HG02885 (cell line): ENCODE data around the gene CUBN.

ENCODE experiments used
- ATAC-seq: cut with Tn5 transposase; IDR thresholded peaks from one replicate; pipeline ENCODE4 v1.9.1; 2021; ENCODE audit warnings: mild to moderate bottlenecking; ENCODE audit not compliant: unreplicated experiment, poor library complexity

The CUBN gene

GRCh38 chr10:17129741-17130140, at the start of gene CUBN:
Gene CUBN, minus strand, starts transcription at chr10:17129811. Its CDS starts 46 bp downstream, at chr10:17129765.
- no peak for ATAC-seq

GRCh38 chr10:17179002-17179401, 49.4 kb upstream of the CUBN start:
- no peak for ATAC-seq

GRCh38 chr10:17178006-17178405, 48.4 kb upstream of the CUBN start:
- ATAC-seq, result no peak

GRCh38 chr10:17177014-17177413, 47.4 kb upstream of the CUBN start:
- no peak for ATAC-seq

- ATAC-seq, result no peak
Observed at GRCh38 chr10:17176091-17176490, 46.5 kb upstream of the CUBN start.

- no peak for ATAC-seq
Observed at GRCh38 chr10:17175551-17175950, 45.9 kb upstream of the CUBN start.

- no peak for ATAC-seq
Observed at GRCh38 chr10:17174626-17175025, 45.0 kb upstream of the CUBN start.

- no peak for ATAC-seq
Observed at GRCh38 chr10:17171141-17171641, 41.6 kb upstream of the CUBN start.

- no peak for ATAC-seq
Observed at GRCh38 chr10:17169803-17170202, 40.2 kb upstream of the CUBN start.

- no peak for ATAC-seq
Observed at GRCh38 chr10:17166699-17167098, 37.1 kb upstream of the CUBN start.

- ATAC-seq, result no peak
Observed at GRCh38 chr10:17162828-17163227, 33.2 kb upstream of the CUBN start.

GRCh38 chr10:17161775-17162174, 32.2 kb upstream of the CUBN start:
- ATAC-seq, result no peak

- ATAC-seq, result no peak
Observed at GRCh38 chr10:17157024-17157423, 27.4 kb upstream of the CUBN start.

GRCh38 chr10:17155826-17156225, 26.2 kb upstream of the CUBN start:
- ATAC-seq, result no peak

GRCh38 chr10:17154116-17154515, 24.5 kb upstream of the CUBN start:
- ATAC-seq, result no peak

GRCh38 chr10:17153321-17153720, 23.7 kb upstream of the CUBN start:
- no peak for ATAC-seq

GRCh38 chr10:17151716-17152115, 22.1 kb upstream of the CUBN start:
- ATAC-seq, result no peak

GRCh38 chr10:17147884-17148489, 18.4 kb upstream of the CUBN start:
- no peak for ATAC-seq

- no peak for ATAC-seq
Observed at GRCh38 chr10:17146892-17147291, 17.3 kb upstream of the CUBN start.

- ATAC-seq, result no peak
Observed at GRCh38 chr10:17145239-17145638, 15.6 kb upstream of the CUBN start.

- ATAC-seq, result peak; percentile 69
Observed at GRCh38 chr10:17144757-17145156, 15.1 kb upstream of the CUBN start.

GRCh38 chr10:17144032-17144431, 14.4 kb upstream of the CUBN start:
- no peak for ATAC-seq
